Natural killer cell (primary cell): ENCODE results near the gene RSBN1L. TPM values are rescaled to one million over a fixed set of nuclear protein-coding genes. Genes with fewer than 3 reads are reported as not detected.

Source experiments
- ATAC-seq, 3 donors: fragments of 150-1000 bp in 2 of 3; fragments of 200-7000 bp in 1 of 3; cut with Tn5 transposase; 1 replicate in 1 of 3; 2 replicates in 2 of 3; pipeline ENCODE4 v1.10.0; 2021; ENCODE audit warnings: mild to moderate bottlenecking in 2 of 3, moderate library complexity in 2 of 3
- DNase-seq, 2 donors: peaks; one replicate each; pipeline versions ENCODE4 v3.0.0 to v3.0.0-alpha.2; 2013 to 2021; ENCODE audit warnings: mixed read lengths in 1 of 2
- H3K27ac ChIP-seq: one replicate; pipeline ENCODE4 v1.5.1; 2013; ENCODE audit warnings: mild to moderate bottlenecking, low read length
- H3K27me3 ChIP-seq: one replicate; pipeline ENCODE4 v1.6.1; 2013; ENCODE audit warnings: low read length; ENCODE audit not compliant: control insufficient read depth, insufficient read depth
- H3K36me3 ChIP-seq: one replicate; pipeline ENCODE4 v1.6.1; 2013; ENCODE audit warnings: low read length; ENCODE audit not compliant: control insufficient read depth, insufficient read depth
- H3K4me1 ChIP-seq: one replicate; pipeline ENCODE4 v1.6.1; 2013; ENCODE audit warnings: low read length; ENCODE audit not compliant: control insufficient read depth, insufficient read depth
- H3K4me3 ChIP-seq: one replicate; pipeline ENCODE4 v1.5.1; 2013; ENCODE audit warnings: low read length
- H3K9me3 ChIP-seq: one replicate; pipeline ENCODE4 v1.6.1; 2013; ENCODE audit warnings: low read length; ENCODE audit not compliant: control insufficient read depth, insufficient read depth
- H3K27ac Mint-ChIP-seq, 2 donors: one replicate each; pipeline ENCODE4 v1.8.0; 2022; ENCODE audit warnings: mild to moderate bottlenecking in 2 of 2, mixed read lengths in 2 of 2, moderate library complexity in 1 of 2
- H3K27me3 Mint-ChIP-seq, 2 donors: one replicate each; pipeline ENCODE4 v1.8.0; 2022; ENCODE audit warnings: low read depth in 2 of 2, mixed read lengths in 2 of 2
- H3K36me3 Mint-ChIP-seq: one replicate; pipeline ENCODE4 v1.8.0; 2022; ENCODE audit warnings: mixed read lengths
- H3K4me1 Mint-ChIP-seq, 2 donors: one replicate each; pipeline ENCODE4 v1.8.0; 2022; ENCODE audit warnings: mixed read lengths in 2 of 2
- H3K4me3 Mint-ChIP-seq: one replicate; pipeline ENCODE4 v1.8.0; 2022; ENCODE audit warnings: mild to moderate bottlenecking, moderate library complexity, mixed read lengths
- H3K9me3 Mint-ChIP-seq, 2 donors: one replicate each; pipeline ENCODE4 v1.8.0; 2022; ENCODE audit warnings: mixed read lengths in 2 of 2
- CTCF ChIP-seq: fragments of 200-600 bp; IDR thresholded peaks from one replicate; pipeline ENCODE4 v1.8.0; 2022; ENCODE audit warnings: antibody characterized with exemption
- WGBS: methylation state at CpG from one replicate; pipeline ENCODE4 v1.1.7; 2013; ENCODE audit warnings: missing lambda C conversion rate; ENCODE audit not compliant: insufficient coverage; 5-methylcytosine and 5-hydroxymethylcytosine counted together
- intact Hi-C: fragments of 100-400 bp; cut with micrococcal nuclease; formaldehyde crosslinking; loops from one replicate; pipeline ENCODE4 v1.14.2; 2022
- total RNA-seq, 4 donors: library from RNA; stranded (reverse); fragments of 120-200 nt in 1 of 4; gene quantifications; one replicate each; pipeline versions ENCODE4 v1.2.3 to v1.2.4, GENCODE V29; 2013 to 2022

The RSBN1L gene
- total RNA-seq, 3 donors from 2014 or later (not counting 1 experiment from before 2014, with no cell fraction given) = 23.9 to 34.4 (median 33.4) TPM

- peaks cover 32 to 33% of the 10 kb centered on the region in 2 donors for H3K4me1 Mint-ChIP-seq
- Histone ChIP-seq H3K4me3 (no peak overlapping the region), H3K27me3 (no peaks in the 10 kb centered on the region), H3K9me3 (peaks cover 4% of the 10 kb centered on the region), H3K36me3 (no peaks in the 10 kb centered on the region), H3K4me1 (peaks cover 6% of the 10 kb centered on the region), H3K27ac (no peak overlapping the region)
- no peaks in the 10 kb centered on the region for H3K27me3 Mint-ChIP-seq
- no peak overlapping the region for H3K4me3 Mint-ChIP-seq
- no CpG with 5 or more reads among the region's 2 CpGs for WGBS
- peaks cover 18% of the 10 kb centered on the region for H3K36me3 Mint-ChIP-seq
- H3K27ac Mint-ChIP-seq = no peak overlapping the region
- DNase-seq (no peak), ATAC-seq (no peak)
- no peak for TF ChIP-seq CTCF
- intact Hi-C loops = no loop called here
- peaks cover 0 to 7% of the 10 kb centered on the region in 2 donors for H3K9me3 Mint-ChIP-seq
These were observed 110.2 kb downstream of the RSBN1L start for GRCh38 chr7:77806425-77806824.

- WGBS = 80% methylated on average over 1 of the region's 1 CpG
- Histone ChIP-seq H3K4me1 (peaks cover 3% of the 10 kb centered on the region), H3K4me3 (no peak overlapping the region), H3K27ac (no peak overlapping the region), H3K9me3 (peaks cover 4% of the 10 kb centered on the region), H3K36me3 (no peaks in the 10 kb centered on the region), H3K27me3 (no peaks in the 10 kb centered on the region)
- DNase-seq (no peak), ATAC-seq (no peak)
- no peak for TF ChIP-seq CTCF
- Mint-ChIP-seq H3K4me3 (no peak overlapping the region), H3K9me3 (peaks cover 0 to 7% of the 10 kb centered on the region in 2 donors), H3K27ac (no peak overlapping the region), H3K27me3 (no peaks in the 10 kb centered on the region), H3K4me1 (peaks cover 24 to 33% of the 10 kb centered on the region in 2 donors), H3K36me3 (peaks cover 18% of the 10 kb centered on the region)
- intact Hi-C loops = no loop called here
These were observed 112.3 kb downstream of the RSBN1L start for GRCh38 chr7:77808517-77808916.

GRCh38 chr7:77811516-77812289, 115.4 kb downstream of the RSBN1L start:
- Mint-ChIP-seq H3K4me3 (no peak overlapping the region), H3K27ac (no peak overlapping the region), H3K36me3 (peaks cover 16% of the 10 kb centered on the region), H3K4me1 (peaks cover 19 to 21% of the 10 kb centered on the region in 2 donors), H3K27me3 (no peaks in the 10 kb centered on the region), H3K9me3 (peaks cover 0 to 1% of the 10 kb centered on the region in 2 donors)
- TF ChIP-seq CTCF = no peak
- H3K36me3 ChIP-seq = no peaks in the 10 kb centered on the region
- DNase-seq (no peak), ATAC-seq (no peak)
- H3K4me3 ChIP-seq = no peak overlapping the region
- H3K27ac ChIP-seq = no peak overlapping the region
- H3K9me3 ChIP-seq = no peaks in the 10 kb centered on the region
- WGBS = 86% methylated on average over 2 of the region's 2 CpGs
- intact Hi-C loops = no loop called here
- no peaks in the 10 kb centered on the region for H3K27me3 ChIP-seq
- no peaks in the 10 kb centered on the region for H3K4me1 ChIP-seq

- Histone ChIP-seq H3K27ac (no peak overlapping the region), H3K4me3 (no peak overlapping the region), H3K9me3 (no peaks in the 10 kb centered on the region), H3K4me1 (no peaks in the 10 kb centered on the region), H3K36me3 (no peaks in the 10 kb centered on the region), H3K27me3 (no peaks in the 10 kb centered on the region)
- Mint-ChIP-seq H3K4me1 (peaks cover 21 to 25% of the 10 kb centered on the region in 2 donors), H3K4me3 (no peak overlapping the region), H3K36me3 (peaks cover 16% of the 10 kb centered on the region), H3K27ac (no peak overlapping the region), H3K27me3 (no peaks in the 10 kb centered on the region), H3K9me3 (peaks cover 0 to 3% of the 10 kb centered on the region in 2 donors)
- no CpG with 5 or more reads among the region's 1 CpG for WGBS
- no peak for TF ChIP-seq CTCF
- ATAC-seq (no peak), DNase-seq (no peak)
- intact Hi-C loops = no loop called here
These were observed 116.0 kb downstream of the RSBN1L start for GRCh38 chr7:77812290-77812685.
